OCI-LY7 (cell line): ENCODE measurements around the gene SMPD1.

Experiments used
- EZH2phosphoT487 ChIP-seq: fragments of 200-600 bp; sonication (generic); IDR thresholded peaks from 2 replicates; pipeline ENCODE4 v1.6.1; 2018; ENCODE audit warnings: low read depth, borderline replicate concordance, mild to moderate bottlenecking, mixed run types, antibody characterized with exemption, low read length, moderate library complexity, mixed read lengths
- TF ChIP-seq, protein P1 (sequence below): fragments of 200-600 bp; sonication (generic); conservative IDR thresholded peaks from 2 replicates; pipeline ENCODE4 v1.5.1; 2014; ENCODE audit warnings: mild to moderate bottlenecking, antibody characterized with exemption, low read length, moderate library complexity, mixed read lengths

DNA sequence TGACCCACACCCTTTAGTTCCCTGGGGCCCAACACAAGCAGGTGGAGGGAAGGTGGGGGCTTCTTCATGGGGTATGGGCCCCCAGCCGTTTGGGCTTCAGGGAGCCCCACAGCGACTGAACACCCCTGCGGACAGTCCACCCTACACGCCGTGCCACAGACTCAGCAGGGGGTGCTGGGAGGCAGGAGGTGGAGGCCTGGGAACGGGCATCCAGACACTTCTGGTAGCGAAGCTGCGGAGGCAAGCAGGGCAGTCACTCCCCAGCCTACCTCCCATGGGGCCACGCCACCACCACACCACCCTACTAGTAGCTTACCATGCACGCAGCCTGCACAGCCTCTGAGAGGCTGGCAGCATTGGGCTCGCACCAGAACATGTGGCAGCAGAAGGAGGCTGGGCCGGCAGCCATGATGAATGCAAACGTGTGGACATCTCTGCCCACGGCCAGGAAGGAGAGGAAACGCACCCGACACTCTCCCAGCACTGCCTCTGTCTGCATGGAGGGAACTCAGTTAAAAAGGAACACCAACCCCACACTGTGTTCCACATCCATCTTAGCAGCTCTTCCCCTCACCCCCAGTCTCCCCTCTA, 5.3 kb downstream of the SMPD1 start:
- TF ChIP-seq, protein P1, sequence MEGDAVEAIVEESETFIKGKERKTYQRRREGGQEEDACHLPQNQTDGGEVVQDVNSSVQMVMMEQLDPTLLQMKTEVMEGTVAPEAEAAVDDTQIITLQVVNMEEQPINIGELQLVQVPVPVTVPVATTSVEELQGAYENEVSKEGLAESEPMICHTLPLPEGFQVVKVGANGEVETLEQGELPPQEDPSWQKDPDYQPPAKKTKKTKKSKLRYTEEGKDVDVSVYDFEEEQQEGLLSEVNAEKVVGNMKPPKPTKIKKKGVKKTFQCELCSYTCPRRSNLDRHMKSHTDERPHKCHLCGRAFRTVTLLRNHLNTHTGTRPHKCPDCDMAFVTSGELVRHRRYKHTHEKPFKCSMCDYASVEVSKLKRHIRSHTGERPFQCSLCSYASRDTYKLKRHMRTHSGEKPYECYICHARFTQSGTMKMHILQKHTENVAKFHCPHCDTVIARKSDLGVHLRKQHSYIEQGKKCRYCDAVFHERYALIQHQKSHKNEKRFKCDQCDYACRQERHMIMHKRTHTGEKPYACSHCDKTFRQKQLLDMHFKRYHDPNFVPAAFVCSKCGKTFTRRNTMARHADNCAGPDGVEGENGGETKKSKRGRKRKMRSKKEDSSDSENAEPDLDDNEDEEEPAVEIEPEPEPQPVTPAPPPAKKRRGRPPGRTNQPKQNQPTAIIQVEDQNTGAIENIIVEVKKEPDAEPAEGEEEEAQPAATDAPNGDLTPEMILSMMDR: no peak
- TF ChIP-seq EZH2phosphoT487: no peak
